Anterior cingulate cortex (tissue), 58 donors: ENCODE measurements around the gene SDK2.
"Not testable (repeated sequence)": the region's sequence is repeated elsewhere in the genome, so short reads cannot be mapped to it uniquely, and the experiment has no call there.

Experiments
- DNase-seq, 58 donors: peaks; one replicate each; lab custom pipeline; 2025; lab: John Stamatoyannopoulos, UW

SDK2 gene

DNA sequence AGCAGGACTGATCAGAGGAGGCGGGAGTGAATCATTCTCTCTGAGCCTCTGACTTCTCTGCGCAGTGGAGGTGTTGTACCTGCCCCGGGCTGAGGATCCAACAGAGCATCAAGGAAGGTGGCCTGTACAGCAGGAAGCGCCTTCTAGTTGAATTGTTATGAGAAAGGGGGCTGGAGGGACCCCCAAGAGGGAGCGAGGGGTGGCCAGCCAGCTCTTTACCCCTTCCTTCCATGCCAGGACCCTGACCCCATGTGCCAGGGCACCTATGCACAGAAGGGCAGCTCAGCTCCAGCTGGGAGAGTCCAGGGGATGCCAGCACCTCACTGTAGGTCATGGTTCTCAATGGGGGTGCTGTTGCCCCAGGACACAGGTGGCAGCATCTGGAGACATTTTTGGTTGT is 149.3 kb downstream of the SDK2 start:
- DNase-seq = no peak

DNA sequence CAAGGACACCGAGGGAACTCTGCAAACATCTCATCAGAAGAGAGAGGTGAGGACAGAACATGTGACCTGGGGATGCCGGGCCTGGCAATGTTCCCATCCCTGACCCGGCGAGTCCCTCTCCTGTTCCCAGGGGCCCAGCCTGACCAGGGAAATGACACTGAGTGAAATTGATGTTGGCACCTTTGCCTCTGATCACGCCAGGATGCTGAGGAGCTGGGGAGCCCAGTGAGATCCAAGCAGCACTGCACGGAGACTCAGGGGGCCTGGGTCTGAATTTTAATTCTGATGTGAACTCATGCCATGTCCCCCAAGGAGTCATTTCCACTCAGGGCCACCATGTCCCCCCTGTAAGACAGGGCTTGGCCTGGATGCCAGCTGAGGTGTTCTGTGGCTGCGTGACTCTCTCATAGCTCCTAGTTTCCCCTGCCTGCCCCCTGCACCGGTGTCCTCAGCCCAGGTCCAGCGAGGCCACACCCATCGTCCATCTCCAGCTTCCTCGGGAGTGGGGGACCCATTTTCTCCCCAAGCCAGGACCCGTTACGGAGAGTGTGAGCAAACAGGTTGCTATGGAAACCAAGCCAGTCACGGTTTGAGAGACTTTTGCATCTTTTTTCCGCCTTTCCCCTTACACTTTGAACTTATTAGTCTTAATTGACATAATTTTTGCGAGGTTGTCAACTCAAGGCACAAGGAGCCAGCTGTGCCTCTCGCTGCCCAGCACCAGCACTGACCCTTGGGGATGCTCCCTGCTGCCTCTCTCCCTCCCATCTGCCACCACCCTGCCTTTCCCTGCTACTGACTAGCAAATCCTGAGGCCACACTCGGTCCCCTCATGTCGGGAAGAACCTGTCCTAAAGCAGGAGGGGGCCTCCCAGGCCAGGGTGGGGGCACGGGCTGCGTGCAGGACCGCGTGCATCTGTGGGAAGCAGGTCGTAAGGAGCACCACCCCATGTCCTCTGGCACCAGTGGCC is 150.0 kb downstream of the SDK2 start:
- DNase-seq = no peak

DNA sequence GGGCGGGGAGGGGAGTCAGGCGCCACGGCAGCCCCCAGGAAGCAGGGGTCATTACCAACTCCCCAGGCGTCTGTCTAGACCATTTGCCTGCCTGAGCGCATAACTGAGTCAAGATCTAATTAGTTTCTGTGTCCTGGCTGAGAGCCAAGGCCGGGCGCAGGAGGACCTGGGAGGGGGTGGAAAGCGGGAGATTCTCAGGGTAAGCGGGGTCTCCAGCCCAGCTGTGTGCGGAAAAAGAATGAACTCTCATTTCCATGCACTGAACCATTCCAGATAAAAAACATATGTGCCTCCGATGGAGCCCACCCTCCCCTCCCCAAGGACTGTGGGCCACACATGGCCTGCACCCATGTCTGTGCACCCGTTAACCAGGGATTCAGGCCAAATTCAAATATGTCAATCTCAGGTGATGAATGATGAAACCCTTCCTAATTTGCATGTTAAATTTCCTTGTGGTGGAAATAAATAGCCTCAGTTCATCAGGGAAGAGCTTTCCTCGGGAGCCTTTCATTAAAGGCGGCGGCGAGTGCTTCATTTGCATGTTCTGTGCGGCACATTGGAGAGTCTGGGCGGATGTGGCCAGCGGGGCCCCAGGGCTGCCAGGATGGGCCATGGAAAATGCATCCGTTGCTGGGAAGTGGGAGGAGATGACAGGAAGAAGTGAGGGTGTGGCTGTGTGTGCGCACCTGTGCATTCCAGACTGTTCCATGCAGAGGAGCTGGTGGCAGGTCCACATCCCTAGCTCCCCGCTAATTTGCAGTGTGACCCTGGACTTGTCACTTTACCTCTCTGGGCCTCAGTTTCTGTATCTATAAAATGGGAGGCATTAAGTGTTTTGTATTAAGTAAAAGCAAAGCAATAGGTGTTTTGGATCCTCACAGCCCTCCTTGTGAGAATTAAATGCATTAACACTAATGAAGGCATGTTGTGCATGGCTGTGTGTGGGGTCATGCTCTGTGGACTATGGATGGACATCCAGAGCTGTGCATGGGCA is 151.1 kb downstream of the SDK2 start:
- DNase-seq = no peak

DNA sequence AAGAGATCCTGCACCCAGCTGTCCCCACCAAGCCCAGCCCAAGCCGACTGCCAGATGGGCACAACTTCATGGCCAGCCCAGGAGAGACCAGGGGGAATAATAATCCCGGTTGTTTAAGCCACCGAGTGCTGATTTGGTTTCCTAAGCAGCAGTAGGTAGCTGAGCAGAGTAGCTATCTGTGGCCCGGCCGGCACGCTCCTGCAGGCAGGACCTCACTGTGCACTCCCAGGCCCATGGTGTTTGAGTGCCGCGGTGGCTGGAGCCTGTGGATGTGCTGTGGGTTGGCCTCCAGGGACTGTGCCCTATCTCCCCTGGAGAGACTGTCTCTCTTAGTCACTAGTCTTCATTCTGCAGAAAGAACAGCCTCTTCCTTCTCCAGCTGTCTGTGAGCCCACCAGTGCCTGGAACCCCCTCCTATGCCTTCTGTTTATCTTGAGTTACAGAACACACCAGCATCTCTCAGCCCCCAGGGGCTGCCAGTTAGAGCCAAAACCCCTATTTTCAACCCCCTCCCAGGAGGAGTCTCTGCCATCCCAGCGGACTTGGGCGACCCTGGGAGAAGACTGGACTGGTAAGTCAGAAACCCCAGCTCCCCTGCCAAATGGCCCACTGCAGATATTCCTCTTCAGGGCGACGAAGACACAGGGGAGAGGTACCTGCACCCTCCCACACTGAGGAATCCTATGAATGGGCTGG is 152.0 kb downstream of the SDK2 start:
- no peak for DNase-seq

DNA sequence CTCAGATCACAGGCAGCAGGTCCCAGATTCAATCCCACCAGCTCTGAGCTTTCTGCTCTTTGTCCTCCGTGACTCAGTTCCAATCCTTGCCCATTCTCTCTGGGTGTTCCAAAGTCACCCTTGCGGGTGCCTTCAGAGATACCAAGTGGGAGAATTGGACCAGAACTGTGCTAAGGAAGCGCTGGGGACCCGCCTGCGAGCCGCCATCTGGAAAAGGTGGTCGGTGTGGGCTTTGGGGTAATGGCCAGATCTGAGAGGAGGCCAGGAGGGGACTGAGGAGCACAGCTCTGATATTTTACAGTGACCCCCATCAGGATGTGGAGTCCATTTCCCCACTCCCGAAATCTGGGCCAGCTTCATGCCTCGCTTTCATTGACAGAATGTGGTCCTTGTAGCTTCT is 152.6 kb downstream of the SDK2 start:
- DNase-seq = no peak

DNA sequence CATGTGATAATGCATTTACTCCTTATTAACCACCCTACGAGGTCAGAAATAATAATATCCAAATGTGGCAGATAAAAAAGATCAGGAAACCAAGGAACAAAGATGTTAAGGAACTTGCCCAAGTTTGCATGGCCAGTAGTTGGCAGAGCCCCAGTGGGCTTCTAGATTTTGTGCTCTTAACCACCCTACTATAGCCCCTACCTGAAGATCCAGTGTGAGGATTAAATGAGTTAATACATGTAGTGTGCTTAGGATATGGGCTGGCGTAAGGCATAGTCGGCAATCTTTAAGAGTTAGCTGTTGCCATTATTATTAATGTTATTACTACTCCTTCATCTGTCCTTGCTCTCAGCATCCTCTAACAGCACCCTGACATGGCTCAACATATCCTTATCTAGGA is 153.4 kb downstream of the SDK2 start:
- no peak for DNase-seq

DNA sequence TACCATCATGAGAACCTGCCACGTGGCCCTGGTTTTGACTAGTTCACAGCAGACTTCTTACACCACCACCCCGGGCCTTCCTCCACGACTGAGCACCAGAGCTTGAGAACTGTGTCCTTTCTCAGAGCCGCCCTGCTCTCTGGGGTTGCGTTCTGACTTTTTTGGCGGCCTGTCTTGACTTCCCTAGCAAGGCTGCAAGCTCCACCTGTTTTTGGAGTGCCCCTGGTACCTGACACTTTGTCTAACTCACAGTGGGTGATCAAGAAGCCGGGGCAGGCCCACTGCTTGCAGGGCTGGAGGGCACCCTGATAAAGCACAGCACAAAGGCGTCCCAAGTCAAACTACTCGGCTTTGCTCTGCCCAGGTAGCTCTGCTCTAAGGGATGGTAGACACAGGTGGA is 154.3 kb downstream of the SDK2 start:
- DNase-seq = no peak

DNA sequence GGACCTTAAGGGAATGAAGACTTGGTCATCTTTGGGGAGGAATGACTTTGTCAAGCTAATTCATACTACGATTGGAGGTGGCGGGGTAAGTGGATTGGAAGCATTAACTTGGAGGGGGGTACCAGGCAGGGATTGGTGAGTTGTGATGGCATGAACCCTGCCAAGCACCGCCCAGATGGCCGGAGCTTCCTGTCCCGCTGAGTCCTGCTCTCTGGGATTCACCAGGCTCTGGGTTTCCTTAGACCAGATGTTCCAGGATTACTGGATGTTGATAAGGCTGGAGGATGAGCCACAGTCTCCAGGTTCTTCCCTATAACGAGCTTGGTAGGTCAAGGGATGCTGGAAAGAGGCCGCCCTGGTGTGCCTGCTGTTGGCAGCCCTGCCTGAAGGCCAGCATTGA is 154.9 kb downstream of the SDK2 start:
- DNase-seq = no peak

DNA sequence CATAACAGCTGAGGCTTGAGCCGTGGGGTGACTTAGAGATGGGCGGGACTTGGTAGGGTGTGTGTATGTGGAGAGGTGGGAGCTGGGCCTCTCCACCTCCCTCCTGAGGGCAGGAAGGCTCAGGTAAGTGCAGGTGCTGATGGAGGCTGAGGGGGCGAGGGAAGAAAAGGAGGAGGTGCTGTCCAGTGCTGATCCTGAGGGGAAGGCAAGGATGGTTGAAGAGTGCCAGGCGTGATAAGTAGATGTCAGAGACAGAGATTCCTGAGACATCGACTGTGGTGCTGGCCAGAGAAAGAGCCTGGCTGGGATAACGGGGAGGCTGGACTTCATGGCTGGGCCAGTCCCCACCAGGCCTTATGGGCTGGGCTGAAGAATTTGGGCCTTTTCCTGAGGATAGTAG is 159.1 kb downstream of the SDK2 start:
- DNase-seq = no peak

DNA sequence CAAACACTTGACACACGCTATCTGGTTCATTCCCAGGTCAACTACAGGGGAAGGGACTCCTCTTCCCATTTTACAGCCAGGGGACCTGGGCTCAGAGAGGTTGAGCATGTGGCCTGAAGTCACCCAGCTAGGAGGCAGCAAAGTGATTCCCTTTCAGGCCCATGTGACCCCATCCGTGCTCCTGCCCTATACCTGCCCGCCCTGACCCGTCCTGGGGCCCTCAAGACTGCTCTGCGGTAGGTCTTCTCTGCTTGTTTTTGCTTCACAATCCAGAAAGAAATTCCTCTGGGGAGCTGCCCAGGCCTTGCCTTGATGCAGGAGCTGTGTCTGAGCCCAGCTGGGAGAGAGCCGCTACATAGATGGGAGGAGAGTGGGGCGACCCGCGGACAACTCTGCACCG is 161.4 kb downstream of the SDK2 start:
- no peak for DNase-seq

DNA sequence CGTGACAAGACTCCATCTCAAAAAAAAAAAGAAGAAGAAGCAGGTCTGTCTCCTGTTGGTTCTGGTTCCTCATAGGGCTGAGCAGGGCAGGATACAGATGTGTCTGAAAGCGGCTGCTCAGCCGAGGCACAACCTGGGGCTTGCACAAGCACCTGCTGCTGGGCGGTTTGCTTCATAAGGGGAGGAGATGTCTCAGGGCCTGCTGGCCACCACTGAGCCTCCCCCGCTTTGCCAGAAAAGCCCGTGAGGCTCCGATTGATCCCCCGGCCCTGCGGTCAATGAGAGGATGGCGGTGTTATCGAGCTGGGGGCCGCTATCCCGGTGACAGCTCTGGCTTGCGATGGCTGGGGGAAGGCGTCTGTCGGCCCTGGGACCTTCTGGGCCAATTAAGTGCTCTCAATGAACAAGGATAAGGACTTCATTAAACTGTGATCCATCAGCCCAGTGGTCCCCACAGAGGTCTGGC is 162.0 kb downstream of the SDK2 start:
- no peak for DNase-seq

DNA sequence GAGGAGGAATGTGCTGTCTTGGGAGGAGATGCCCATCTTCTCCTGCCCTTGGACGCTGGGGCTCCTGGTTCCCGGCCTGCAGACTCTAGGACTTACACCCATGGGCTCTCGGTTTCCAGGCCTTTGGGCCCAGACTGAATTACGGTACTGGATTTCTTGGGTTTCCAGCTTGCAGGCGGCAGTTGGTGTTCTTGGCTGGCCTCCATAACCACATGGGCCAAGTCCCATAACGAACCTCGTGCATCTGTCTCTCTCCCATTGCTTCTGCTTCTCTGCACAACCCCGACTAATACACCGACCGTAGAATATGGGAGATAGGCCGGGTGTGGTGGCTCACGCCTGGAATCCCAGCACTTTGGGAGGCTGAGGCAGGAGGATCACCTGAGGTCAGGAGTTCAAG is 162.6 kb downstream of the SDK2 start:
- peak in 3 of 58 donors; percentile 2 to 19 (median 9) for DNase-seq

DNA sequence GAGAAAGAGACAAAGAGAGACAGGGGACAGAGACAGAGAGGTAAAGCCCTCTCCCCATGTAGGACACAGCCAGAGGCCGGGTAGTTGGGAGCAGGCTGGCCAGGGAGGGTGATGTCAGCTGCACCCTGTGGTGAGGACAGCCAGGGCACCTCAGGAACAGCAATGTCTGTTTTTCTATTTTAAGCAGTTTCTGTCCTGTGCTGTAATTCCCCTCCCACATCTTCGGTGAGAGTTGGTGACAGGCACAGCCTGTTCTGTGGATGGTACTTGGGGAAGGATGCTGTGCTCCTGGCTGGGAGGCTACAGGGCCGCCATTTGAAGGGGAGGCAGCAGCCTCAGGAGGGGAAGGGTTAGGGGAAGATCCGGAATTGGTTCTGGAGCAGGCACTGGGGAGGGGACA is 163.5 kb downstream of the SDK2 start:
- DNase-seq = peak in 17 of 58 donors; percentile 5 to 64 (median 18)

DNA sequence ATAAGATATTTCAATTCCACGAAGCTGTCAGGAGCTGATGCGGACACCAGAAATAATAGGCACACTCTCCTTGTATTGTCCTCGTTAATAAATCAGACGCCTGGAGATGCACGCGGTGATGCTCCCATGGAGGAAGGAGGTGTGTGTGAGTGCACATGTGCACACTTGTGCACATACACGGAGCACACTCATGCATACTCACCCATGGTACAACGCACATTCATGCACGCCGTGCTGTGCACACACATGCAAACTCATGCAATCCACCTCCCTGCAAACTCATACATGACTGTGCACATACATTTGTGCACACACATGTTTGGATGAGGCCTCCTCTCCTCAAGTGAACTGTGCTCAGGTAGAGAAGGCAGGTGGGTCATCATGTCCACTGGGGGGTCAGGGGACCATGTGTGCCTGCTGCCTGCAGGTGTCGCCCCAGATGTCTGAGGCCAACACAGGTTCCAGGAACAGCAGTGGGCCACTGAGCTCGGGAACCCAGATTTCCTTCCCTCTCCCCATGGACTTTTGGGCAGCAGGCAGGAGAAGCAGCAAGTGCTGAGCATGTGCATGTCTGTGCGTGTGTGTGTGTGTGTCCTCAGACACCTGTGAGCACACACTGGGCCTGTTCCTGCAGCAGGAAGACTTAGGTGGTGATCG is 165.3 kb downstream of the SDK2 start:
- no peak for DNase-seq

DNA sequence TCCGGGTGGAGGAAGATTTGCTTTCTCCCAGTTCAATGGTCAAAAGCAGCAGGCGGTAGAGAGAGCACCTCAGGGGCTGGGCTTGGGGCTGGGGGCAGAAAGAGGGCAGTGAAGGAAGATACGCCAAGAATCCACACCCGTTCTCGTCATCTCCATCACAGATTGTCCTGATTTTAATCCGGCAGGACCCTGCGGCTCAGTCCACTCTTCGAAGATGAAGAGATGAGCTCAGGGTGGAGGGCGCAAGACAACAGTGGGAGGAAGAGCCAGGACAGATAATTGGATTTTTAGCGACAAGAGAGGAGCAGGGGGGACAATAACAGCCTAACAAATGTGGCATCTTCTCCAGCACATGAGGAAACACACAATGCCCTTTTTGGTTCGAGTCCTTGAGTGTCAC is 165.9 kb downstream of the SDK2 start:
- DNase-seq = no peak

DNA sequence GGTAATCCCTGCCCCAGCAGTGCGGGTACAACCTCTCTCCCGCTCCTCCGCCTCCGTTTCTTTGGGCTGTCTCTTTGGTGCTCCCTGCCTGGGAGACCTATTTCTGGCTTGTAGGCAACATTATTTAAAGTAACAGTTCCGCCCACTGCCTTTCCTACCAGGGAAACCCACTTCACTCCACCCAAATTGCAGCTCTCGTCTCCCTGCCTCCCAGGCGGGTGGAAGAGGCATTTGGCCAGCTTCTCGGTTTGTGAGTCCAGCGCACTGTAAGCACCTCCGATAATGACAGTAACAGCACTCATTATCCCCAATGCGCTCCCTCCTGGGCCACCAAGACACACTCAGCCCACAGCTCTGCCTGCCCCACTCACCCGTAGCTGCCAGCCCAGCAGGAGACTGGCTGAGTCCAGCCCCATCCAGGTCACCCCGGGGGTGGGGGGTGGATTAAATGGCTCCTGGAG is 167.3 kb downstream of the SDK2 start:
- peak in 10 of 58 donors; percentile 9 to 50 (median 26) for DNase-seq

DNA sequence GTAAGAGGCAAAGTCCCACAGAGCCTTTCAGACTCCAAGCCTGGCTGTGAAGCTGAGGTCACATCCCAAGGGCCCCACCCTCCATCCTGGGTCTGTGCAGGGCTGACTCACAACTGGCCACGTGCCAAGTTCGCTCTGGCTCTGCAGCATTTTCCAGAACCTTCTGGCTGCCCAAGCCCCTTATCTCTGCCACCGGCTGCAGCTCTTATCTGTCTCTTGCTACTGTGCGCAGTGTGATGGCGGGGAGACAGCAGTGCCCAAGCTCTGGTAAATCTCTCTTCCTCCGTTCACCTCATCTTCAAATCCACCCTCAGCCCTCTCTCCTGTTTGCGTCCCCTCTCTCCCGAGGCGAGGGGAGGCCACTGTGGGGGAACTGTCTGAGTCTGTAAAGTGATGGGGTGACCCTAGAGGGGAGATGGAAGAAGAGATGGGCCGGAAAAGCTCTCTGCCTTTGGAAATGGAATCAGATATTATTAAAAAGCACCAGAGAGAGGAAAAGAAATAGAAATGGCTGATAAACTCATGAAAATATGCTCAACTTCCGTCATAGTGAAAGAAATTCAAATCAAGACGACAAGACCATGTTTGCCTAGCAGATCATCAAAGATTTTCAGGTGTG is 169.8 kb downstream of the SDK2 start:
- peak in 10 of 58 donors; percentile 8 to 78 (median 20) for DNase-seq

DNA sequence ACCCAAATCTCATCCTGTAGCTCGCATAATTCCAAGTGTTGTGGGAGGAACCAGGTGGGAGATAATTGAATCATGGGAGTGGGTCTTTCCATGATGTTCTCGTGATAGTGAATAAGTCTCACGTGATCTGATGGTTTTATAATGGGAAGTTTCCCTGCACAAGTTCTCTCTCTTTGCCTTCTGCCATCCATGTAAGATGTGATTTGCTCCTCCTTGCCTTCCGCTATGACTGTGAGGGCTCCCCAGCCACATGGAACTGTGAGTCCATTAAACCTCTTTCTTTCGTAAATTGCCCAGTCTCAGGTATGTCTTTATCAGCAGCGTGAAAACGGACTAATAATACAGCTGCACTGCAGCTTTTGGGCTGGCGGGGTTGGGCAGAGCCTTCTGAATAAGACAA is 171.5 kb downstream of the SDK2 start:
- not testable (repeated sequence) for DNase-seq

DNA sequence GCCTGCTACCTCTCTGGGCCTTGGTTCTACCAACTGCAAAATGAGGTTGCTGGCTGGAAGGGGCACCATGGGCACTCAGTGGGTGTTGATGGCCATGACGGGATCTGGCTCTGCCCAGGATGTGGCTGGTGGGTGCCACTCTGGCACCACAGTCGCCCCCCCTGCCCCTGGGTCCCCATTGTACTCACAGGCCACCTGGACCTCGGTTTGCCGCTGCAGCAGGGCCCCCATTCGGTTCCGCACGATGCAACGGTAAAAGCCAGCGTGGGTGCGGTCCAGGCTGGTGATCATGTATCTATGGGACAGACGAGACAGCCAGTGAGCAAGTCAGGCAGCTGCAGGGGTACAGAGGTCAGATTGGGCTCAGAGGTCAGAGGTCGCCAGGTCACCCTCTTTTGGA is 172.3 kb downstream of the SDK2 start:
- no peak for DNase-seq
